HepG2 (cell line): ENCODE data around the gene C17orf58. TPM values are rescaled to one million over a fixed set of nuclear protein-coding genes. Genes with fewer than 3 reads are reported as not detected.

ENCODE experiments used
- ATF6 ChIP-seq: sonication (generic); formaldehyde crosslinking; conservative IDR thresholded peaks from 2 replicates; pipeline ENCODE4 v1.4.0; 2020; ENCODE audit warnings: missing genetic modification reagents
- EEA1 ChIP-seq: sonication (generic); formaldehyde crosslinking; IDR thresholded peaks from 2 replicates; pipeline ENCODE4 v1.5.1; 2020; ENCODE audit warnings: mild to moderate bottlenecking, missing genetic modification reagents, borderline replicate concordance
- GPN1 ChIP-seq: sonication (generic); formaldehyde crosslinking; IDR thresholded peaks from 2 replicates; pipeline ENCODE4 v1.5.1; 2020; ENCODE audit warnings: missing genetic modification reagents, borderline replicate concordance
- HOXA3 ChIP-seq: sonication (generic); formaldehyde crosslinking; IDR thresholded peaks from 2 replicates; pipeline ENCODE4 v1.5.0; 2020; ENCODE audit warnings: missing genetic modification reagents
- ZBTB37 ChIP-seq: sonication (generic); formaldehyde crosslinking; IDR thresholded peaks from 2 replicates; pipeline ENCODE4 v1.4.0; 2020; ENCODE audit warnings: mild to moderate bottlenecking, missing genetic modification reagents
- ZBTB40 ChIP-seq, 2 experiments: fragments of 450-650 bp in 1 of 2; sonication (generic) in 1 of 2; formaldehyde crosslinking in 1 of 2; IDR thresholded peaks; 2 replicates each; pipeline versions ENCODE4 v1.6.1 to v1.8.0; 2016 to 2022; ENCODE audit warnings: antibody characterized with exemption in 1 of 2, mild to moderate bottlenecking in 1 of 2, missing genetic modification reagents in 1 of 2
- ZNF18 ChIP-seq: sonication (generic); formaldehyde crosslinking; IDR thresholded peaks from 2 replicates; pipeline ENCODE4 v1.8.0; 2022; ENCODE audit warnings: mild to moderate bottlenecking, missing genetic modification reagents; ENCODE audit not compliant: insufficient replicate concordance
- ZNF780A ChIP-seq: sonication (generic); formaldehyde crosslinking; IDR thresholded peaks from 2 replicates; pipeline ENCODE4 v1.8.0; 2022; ENCODE audit warnings: mild to moderate bottlenecking, missing genetic modification reagents, moderate library complexity
- ZNF816 ChIP-seq: sonication (generic); formaldehyde crosslinking; IDR thresholded peaks from 2 replicates; pipeline ENCODE4 v1.8.0; 2022; ENCODE audit warnings: missing genetic modification reagents, mild to moderate bottlenecking, borderline replicate concordance
- polyA plus RNA-seq, 8 experiments: library from polyadenylated mRNA; depleted of rRNA in 3 of 8; stranded (reverse) in 7 of 8; unstranded in 1 of 8; fragments of >200 nt; fragmentation: Illumina TruSeq in 4 of 8; extraction: Trizol in 4 of 8; gene quantifications; 2 replicates each; pipeline versions ENCODE4 v1.2.1 to v1.2.3, GENCODE V29; 2011 to 2016; ENCODE audit warnings: low read depth in 4 of 8, missing spikeins in 1 of 8, mixed read lengths in 1 of 8; ENCODE audit not compliant: insufficient read depth in 1 of 8
- total RNA-seq, 5 experiments: library from RNA; depleted of rRNA; stranded (reverse); fragments of >200 nt; fragmentation: Illumina TruSeq; extraction: Trizol; gene quantifications; 2 replicates each; pipeline ENCODE4 v1.2.3, GENCODE V29; 2016; ENCODE audit warnings: low read depth in 1 of 5

Gene C17orf58
- total and polyA plus RNA-seq, 2 of the 13 experiments (the other 11 are each of a cell fraction or from before 2014, with no cell fraction given) = 15.6 to 15.8 TPM

- TF ChIP-seq ZBTB40 (IDR thresholded peaks at IDR 0.05) = no peak
- peak; percentile 92 for TF ChIP-seq ZBTB40 (CRISPR knock-in tag; IDR thresholded peaks at IDR 0.05)
- TF ChIP-seq HOXA3 = peak; percentile 5
- TF ChIP-seq ZNF780A (CRISPR knock-in tag) = peak; percentile 92
- TF ChIP-seq EEA1 = peak; percentile 86; the same call in 1 of the 2 replicates
- TF ChIP-seq ZNF18 (CRISPR knock-in tag) = peak; percentile 65
- TF ChIP-seq GPN1 (CRISPR knock-in tag) = peak; percentile 35; the same call in 1 of the 2 replicates
- no peak; the same call in 1 of the 2 replicates for TF ChIP-seq ZNF816 (CRISPR knock-in tag)
- TF ChIP-seq ZBTB37 (CRISPR knock-in tag) = no peak
- TF ChIP-seq ATF6 (CRISPR knock-in tag) = 0 out of 2 replicates have a peak, but pooled peaks have one; percentile 81
Observed at GRCh38 chr17:68035523-68036303, 39.4 kb upstream of the C17orf58 start, which contains the start of gene KPNA2 (continued).
